D721Med (cell line): ENCODE measurements around the gene PSMA6.

ENCODE experiments used
- DNase-seq: peaks from one replicate; pipeline ENCODE4 v3.0.0; 2011; ENCODE audit warnings: low spot score; ENCODE audit not compliant: insufficient read length
- FAIRE-seq: peaks from 2 replicates; lab custom pipeline; 2011; peaks lifted over from hg19 to GRCh38; lab: Jason Lieb, UNC
- TF ChIP-seq, protein P1 (sequence below): IDR thresholded peaks from 2 replicates; pipeline ENCODE4 v1.5.1; 2012; ENCODE audit warnings: mild to moderate bottlenecking, control low read depth; ENCODE audit not compliant: insufficient read depth; ENCODE audit errors: missing control alignments

PSMA6 gene

GRCh38 chr14:35338731-35339405 is 46.7 kb downstream of the PSMA6 start:
- FAIRE-seq = no peak
- no peak for DNase-seq
- TF ChIP-seq, protein P1, sequence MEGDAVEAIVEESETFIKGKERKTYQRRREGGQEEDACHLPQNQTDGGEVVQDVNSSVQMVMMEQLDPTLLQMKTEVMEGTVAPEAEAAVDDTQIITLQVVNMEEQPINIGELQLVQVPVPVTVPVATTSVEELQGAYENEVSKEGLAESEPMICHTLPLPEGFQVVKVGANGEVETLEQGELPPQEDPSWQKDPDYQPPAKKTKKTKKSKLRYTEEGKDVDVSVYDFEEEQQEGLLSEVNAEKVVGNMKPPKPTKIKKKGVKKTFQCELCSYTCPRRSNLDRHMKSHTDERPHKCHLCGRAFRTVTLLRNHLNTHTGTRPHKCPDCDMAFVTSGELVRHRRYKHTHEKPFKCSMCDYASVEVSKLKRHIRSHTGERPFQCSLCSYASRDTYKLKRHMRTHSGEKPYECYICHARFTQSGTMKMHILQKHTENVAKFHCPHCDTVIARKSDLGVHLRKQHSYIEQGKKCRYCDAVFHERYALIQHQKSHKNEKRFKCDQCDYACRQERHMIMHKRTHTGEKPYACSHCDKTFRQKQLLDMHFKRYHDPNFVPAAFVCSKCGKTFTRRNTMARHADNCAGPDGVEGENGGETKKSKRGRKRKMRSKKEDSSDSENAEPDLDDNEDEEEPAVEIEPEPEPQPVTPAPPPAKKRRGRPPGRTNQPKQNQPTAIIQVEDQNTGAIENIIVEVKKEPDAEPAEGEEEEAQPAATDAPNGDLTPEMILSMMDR = no peak

DNA sequence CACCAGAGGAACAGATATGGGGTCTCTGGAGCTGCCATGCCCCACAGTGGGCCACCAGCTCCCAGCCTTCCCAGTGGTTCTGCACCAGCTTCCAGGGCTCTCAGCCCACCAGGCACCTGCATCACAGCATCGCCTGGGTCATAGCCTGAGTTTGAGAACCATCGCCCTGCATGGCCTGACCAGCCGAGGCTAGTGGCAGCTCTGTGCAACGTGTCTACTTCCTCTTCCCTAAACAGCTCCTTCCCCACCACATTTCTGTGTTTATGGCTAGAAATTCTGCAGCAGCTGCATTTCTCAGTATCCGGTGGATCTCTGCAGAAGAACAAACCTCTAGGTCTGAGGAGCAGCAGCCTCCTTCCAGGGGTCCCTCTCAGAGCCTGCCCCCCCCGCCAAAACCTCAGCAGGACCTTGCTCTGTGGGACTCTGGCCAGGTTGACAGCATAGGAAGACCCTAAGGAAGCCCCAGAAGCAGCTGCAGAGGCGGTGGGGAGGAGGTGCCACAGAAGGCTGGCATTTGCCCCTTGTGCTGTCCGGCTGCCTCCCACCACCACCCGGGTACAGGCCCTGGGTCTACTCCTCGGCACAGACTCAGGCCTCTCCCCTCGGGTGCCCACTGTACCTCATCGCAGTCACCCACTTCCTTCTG is 47.7 kb downstream of the PSMA6 start:
- TF ChIP-seq, protein P1 = no peak
- FAIRE-seq = no peak
- DNase-seq = no peak

DNA sequence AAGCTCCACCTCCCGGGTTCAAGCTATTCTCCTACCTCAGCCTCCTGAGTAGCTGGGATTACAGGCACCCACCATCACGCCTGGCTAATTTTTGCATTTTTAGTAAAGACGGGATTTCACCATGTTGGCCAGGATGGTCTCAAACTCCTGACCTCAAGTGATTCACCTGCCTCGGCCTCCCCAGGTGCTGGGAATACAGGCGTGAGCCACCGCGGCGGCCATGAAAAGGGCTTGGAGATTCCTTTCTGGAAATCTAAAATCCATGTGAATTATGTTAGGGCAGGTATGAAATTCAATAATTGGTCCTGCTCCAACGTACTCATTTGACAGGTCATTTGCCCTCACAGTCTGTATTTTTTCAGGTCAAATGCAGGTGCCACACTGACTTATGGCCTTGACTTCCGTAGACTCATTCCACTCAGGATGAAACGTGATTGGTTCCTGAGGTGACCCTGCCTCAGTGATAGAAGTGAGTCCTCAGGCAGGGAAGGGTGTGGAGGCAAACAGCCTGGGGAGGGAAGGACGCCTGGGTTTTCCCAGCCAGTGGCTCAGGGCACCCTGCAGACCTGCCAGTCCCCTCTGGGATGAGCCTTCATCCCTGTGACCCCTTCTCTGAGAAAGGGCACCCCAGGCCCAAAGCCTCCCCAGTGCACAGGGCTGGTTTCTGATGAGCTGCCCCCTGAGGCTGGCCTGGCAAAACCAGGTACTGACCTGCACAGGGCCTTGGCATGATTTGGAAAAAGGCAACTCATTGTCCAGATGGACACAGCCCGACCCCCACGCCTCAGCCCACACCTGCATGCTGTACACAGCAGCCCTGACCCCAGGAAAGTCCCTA is 48.7 kb downstream of the PSMA6 start:
- no peak for FAIRE-seq
- no peak for DNase-seq

GRCh38 chr14:35341454-35341750 is 49.2 kb downstream of the PSMA6 start:
- FAIRE-seq = no peak
- TF ChIP-seq, protein P1 = no peak
- DNase-seq = no peak

More for the DNA sequence above, 48.7 kb downstream of the PSMA6 start:
- TF ChIP-seq, protein P1 = no peak

DNA sequence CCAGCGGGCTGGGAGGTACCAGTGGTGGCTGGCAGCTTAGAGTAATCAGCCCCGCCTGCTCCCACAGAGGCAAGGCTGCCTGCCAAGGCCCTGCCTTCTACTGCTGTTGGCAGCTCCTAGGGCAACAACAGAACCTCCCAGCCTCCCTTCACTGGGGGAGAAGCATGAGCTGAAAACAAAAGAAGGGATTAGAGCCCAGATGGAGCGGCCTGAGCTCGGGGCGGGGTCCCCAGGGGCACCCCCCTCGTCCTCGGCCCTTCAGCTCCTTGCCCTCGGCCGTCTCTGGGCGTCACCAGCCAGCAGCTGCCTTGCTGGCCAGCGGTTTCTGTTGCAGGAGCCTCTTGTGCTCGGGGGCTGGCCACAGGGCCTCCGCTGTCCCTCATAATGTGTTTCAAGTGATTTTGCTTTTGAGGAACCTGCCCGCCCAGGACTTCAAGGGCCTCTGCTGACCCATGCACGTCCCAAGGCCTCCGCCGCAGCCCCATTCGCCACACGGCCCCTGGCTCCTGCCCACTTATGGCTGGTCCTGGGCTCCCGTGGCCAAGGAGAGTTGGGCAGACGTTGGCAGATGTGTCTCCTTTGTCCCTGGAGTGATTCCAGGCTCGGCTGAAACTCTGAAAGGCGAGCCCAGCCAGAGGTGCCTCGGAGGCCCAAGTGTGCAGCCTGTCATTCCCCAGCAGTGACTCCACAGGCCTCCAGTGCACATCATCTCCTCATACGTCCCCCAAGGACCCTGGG is 49.7 kb downstream of the PSMA6 start:
- no peak for FAIRE-seq
- TF ChIP-seq, protein P1 = no peak
- DNase-seq = no peak

- DNase-seq = no peak
- TF ChIP-seq, protein P1 = no peak
- FAIRE-seq = no peak
These were observed 50.4 kb downstream of the PSMA6 start for GRCh38 chr14:35342489-35343010.
